Suppressor macrophage treated with lipopolysaccharide for 4 hours (primary cell): Measurements from ENCODE around the gene RSBN1L.
A peak's percentile ranks its signal among the peaks of the same experiment; 100 is the strongest.
"Not testable (repeated sequence)": the region's sequence is repeated elsewhere in the genome, so short reads cannot be mapped to it uniquely, and the experiment has no call there.

ENCODE experiments used
- DNase-seq: peaks from one replicate; pipeline ENCODE4 v3.0.0-alpha.2; 2020

Gene RSBN1L

DNA sequence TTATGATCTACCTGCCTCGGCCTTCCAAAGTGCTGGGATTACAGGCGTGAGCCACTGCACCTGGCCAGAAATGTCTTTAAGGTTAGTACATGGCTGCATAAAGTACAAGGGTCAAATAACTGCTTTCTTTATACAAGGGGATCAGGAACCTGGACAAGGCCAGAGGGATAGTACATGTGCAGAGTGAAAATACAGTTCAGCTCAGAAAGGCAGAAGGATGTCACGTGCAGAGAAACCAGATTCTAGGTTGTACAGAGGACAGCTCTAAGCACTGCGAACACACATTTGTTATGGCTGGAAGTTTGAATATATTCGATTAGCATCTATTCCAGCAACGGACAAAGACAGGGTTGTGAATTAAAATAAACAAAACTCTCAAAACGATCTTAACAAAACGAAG is 6.0 kb upstream of the RSBN1L start:
- DNase-seq: no peak

GRCh38 chr7:77691892-77692491 is 4.3 kb upstream of the RSBN1L start:
- DNase-seq: no peak

GRCh38 chr7:77693830-77694583 is 2.3 kb upstream of the RSBN1L start:
- no peak for DNase-seq

DNA sequence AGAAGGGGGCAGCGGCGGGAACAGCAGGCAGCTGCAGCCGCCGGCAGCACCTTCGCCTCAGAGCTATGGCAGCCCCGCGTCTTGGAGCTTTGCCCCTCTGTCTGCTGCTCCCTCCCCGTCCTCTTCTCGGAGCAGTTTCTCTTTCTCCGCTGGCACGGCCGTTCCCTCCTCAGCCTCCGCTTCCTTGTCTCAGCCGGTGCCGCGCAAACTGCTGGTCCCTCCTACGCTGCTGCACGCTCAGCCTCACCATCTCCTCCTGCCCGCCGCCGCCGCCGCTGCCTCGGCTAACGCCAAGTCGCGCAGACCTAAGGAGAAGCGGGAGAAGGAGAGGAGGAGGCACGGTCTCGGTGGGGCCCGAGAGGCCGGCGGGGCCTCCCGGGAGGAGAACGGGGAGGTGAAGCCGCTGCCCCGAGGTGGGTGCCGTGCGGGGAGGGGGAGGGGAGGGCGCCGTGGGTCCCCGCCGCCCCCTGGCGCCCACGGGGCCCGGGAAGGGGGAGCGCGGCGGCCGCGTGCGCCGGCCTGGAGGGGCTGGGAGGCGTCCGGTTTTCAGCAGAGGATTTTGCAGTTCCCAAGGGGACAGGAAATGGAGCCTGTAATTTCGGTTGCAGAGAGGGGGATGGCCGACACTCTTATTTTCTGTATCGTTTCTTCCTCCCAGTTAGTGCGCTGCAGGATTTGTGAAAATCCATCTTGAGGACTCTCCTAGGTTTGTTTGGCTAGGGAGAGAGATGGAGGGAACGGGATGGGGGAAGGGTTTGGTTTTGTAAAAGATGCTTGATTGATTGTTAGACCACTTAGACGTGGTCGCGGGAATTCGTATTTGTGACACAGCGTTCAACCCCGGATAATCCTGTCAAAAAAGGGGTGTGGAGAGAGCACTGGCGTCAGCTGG is 630 bp downstream of the RSBN1L start:
- peak; percentile 80 for DNase-seq

- peak; percentile 65 for DNase-seq
Observed at GRCh38 chr7:77697535-77697831, 1.2 kb downstream of the RSBN1L start.

- peak; percentile 60 for DNase-seq
Observed at GRCh38 chr7:77698042-77698625, 1.9 kb downstream of the RSBN1L start.

DNA sequence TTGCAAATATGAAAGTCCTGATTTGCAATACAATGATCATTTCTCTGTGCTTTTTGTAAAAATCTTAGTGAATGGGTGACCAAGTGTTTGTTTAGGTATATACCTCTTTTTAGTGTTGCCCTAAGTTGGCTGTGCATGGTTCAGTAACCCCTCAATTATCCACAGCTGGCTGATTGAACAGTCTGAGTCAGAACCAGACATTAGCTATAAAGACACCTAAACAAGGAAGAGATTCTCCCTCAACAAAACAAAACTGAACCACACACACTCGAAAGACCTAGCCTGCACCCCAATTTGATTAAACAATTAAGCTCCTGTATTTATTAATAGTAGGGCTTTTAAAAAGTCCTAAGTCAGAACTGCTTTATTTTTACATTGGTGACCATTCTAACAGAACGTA is 2.8 kb downstream of the RSBN1L start:
- DNase-seq: no peak

DNA sequence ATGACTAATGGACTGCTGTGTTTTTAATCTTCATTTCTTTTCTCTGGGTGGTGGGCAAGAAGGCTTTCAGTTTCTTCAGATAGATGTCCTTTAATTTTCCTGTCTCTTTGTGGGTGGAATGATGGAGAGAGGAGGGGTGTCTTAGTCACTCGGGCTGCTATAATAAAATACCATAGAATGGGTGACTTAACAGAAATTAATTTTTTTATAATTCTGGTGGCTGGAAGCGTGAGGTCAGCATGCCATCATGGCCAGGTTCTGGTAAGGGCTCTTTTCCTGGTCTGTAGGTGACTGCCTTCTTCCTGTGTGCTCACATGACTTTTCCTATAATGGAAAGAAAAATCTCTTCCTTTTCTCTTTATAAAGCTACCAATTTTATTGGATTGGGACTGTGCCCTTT is 6.3 kb downstream of the RSBN1L start:
- peak; percentile 60 for DNase-seq

- DNase-seq: no peak
Observed at GRCh38 chr7:77702968-77703472, 6.8 kb downstream of the RSBN1L start.

DNA sequence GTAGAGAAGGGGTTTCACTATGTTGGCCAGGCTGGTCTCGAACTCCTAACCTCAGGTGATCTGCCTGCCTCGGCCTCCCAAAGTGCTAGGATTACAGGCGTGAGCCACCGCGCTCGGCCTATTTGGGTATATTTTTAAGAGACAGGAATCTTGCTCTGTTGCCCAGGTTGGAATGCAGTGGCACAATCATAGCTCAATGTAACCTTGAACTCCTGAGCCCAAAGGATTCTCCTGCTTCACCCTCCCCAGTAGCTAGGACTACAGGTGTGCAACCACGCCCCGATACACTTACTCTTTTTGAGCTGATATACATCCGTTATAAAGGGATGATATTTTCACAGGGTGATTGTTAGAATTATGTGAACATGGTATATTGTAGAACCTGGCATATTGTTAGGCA is 7.4 kb downstream of the RSBN1L start:
- DNase-seq: not testable (repeated sequence)

- DNase-seq: no peak
Observed at GRCh38 chr7:77707504-77707992, 11.3 kb downstream of the RSBN1L start.

- DNase-seq: no peak
Observed at GRCh38 chr7:77710067-77710466, 13.8 kb downstream of the RSBN1L start.

GRCh38 chr7:77710861-77711260 is 14.6 kb downstream of the RSBN1L start:
- no peak for DNase-seq

DNA sequence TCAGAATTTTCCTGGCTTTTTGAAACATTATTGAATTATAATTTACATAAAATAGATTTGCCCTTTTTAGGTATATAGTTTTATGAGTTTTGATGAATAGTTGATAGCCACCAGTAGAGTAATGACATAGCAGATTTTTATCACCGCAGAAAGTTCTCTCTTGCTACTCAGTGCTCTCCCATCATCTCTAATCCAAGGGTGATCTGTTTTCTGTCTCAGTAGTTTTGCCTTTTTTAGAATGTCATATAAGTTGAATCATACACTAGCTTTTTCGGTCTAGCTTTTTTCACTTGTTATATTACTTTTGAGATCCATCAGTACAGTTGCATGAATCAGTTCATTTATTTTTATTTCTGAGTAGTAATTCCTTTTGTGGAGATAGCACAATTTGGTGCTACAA is 17.9 kb downstream of the RSBN1L start:
- no peak for DNase-seq

GRCh38 chr7:77714931-77715330 is 18.7 kb downstream of the RSBN1L start:
- not testable (repeated sequence) for DNase-seq

DNA sequence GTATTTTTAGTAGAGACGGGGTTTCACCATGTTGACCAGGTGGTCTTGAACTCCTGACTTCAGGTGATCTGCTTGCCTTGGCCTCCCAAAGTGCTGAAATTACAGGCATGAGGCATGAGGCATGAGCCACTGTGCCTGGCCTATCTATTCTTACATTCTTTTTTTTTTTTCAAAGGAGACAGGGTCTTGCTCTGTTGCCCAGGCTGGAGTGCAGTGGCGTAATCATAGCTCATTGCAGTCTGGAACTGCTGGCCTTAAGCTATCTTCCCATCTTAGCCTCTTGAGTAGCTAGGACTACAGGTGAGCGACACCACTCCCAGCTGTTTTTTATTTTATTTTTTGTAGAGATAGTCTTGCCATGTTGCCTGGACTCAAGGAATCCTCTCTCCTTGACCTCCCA is 20.5 kb downstream of the RSBN1L start:
- DNase-seq: no peak

DNA sequence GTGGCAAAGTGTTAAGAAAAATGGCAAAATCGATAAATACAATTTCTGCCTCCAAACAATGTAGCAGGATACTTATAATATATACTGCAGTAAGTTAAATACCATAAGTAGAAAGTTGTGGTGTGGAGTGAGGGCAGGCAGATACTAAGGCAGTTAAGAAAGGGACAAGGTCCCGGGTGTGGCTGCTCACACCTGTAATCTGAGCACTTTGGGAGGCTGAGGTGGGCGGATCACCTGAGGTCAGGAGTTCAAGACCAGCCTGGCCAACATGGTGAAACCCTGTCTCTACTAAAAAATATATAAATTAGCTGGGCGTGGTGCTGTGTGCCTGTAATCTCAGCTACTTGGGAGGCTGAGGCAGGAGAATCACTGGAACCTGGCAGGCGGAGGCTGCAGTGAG is 21.3 kb downstream of the RSBN1L start:
- DNase-seq: not testable (repeated sequence)

DNA sequence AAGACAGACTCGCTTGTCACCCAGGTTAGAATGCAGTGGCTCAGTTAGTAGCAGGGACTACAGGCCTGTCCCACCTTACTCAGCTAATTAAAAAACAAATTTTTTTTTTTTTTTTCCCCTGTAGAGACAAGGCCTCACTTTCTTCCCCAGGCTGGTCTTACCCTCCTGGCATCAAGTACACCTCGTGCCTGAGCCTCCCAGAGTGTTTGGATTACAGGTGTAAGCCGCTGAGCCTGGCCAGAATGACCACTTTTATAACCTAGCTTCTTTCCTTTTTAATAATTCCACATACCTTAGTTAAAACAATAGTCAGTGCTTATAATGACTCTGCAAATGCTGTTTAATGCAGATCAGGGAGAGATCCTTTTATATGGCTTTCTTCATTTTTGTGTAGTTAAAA is 31.3 kb downstream of the RSBN1L start:
- DNase-seq: no peak

DNA sequence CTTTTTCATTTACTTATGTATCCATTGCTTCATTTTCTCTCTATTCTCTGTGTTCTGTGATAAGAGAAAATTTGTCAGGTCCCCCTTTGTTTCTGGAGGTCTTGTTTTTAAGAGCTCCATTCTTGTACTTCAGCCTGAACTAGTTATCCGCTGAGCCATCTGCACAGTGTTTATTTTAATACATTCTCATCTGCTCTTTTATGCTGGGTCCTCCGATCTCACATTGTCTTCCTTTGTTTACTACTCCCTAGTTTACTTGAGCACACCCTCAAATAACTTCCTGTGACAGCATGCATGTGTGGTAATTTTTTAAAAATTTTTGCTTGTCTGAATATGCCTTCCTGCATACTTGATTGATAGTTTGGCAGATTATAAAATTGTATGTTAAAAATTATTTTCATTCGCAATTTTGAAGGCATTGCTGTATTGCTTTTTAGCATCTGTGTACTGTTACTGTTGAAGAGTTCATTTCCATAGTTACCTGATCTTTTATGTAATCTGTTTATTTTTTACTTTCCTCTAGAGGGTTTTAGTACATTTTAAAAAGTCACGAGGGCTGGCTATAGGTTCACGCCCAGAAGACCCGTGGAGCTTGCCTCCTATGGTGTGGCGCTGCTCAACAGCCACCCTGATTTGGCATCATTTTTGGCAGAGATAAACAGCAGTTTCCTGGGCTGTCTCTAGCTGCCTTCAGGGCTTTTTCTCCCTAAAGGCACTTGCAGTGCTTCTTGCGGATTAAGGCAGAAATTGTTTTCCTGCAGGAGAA is 31.9 kb downstream of the RSBN1L start:
- no peak for DNase-seq

- DNase-seq: no peak
Observed at GRCh38 chr7:77729574-77730348, 33.5 kb downstream of the RSBN1L start.

DNA sequence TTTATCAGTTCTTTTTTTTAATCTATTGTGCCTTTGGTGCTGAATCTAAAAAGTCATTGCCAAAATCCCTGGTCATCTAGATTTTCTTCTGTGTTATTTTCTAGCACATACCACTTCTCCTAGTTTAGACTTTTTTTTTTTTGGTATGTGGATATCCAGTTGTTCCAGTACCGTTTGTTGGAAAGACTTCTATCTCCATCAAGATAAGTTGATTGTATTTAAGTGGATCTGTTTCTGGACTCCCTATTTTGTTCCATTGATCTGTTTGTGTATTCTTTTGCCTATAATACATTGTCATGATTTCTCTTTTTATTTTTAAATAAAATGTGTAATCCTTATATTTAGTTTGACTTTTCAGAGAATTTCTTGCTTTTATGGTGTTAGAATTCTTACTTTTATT is 35.5 kb downstream of the RSBN1L start:
- no peak for DNase-seq
